SK-N-SH treated with all-trans-retinoic acid at 6 μM for 48 hours (cell line): ENCODE measurements around the gene GPR18.

ENCODE experiments used
- ATAC-seq: fragments of 200-7000 bp; cut with Tn5 transposase; 3 replicates; pipeline ENCODE4 v1.9.1; 2020; ENCODE audit warnings: mild to moderate bottlenecking, moderate library complexity
- ARNTL ChIP-seq: fragments of 450-650 bp; formaldehyde crosslinking; IDR thresholded peaks from 2 replicates; pipeline ENCODE4 v1.5.0; 2020; ENCODE audit warnings: low read depth, mild to moderate bottlenecking, moderate library complexity, borderline replicate concordance
- BACH2 ChIP-seq: fragments of 250-450 bp; sonication (Bioruptor Pico); IDR thresholded peaks from 2 replicates; pipeline ENCODE4 v1.9.0; 2021; ENCODE audit warnings: mild to moderate bottlenecking, borderline replicate concordance
- CSDC2 ChIP-seq: fragments of 250-450 bp; sonication (Bioruptor Pico); IDR thresholded peaks from 2 replicates; pipeline ENCODE4 v1.5.0; 2020; ENCODE audit warnings: mild to moderate bottlenecking, moderate library complexity
- CSRNP3 ChIP-seq: fragments of 250-450 bp; sonication (Bioruptor Pico); IDR thresholded peaks from 2 replicates; pipeline ENCODE4 v1.5.1; 2021; ENCODE audit warnings: mild to moderate bottlenecking, moderate library complexity
- ESRRG ChIP-seq: fragments of 250-450 bp; sonication (Bioruptor Pico); IDR thresholded peaks from 2 replicates; pipeline ENCODE4 v1.6.1; 2021; ENCODE audit warnings: mild to moderate bottlenecking
- GLIS3 ChIP-seq: fragments of 250-450 bp; sonication (Bioruptor Pico); IDR thresholded peaks from 2 replicates; pipeline ENCODE4 v1.5.0; 2020; ENCODE audit warnings: mild to moderate bottlenecking, moderate library complexity
- ISL1 ChIP-seq: fragments of 250-450 bp; sonication (Bioruptor Pico); IDR thresholded peaks from 2 replicates; pipeline ENCODE4 v2.1.2; 2022; ENCODE audit warnings: mild to moderate bottlenecking, moderate library complexity
- OSR1 ChIP-seq: fragments of 250-450 bp; sonication (Bioruptor Pico); IDR thresholded peaks from 2 replicates; pipeline ENCODE4 v1.8.0; 2022; ENCODE audit warnings: moderate library complexity, mild to moderate bottlenecking, inconsistent platforms
- PATZ1 ChIP-seq: fragments of 250-450 bp; sonication (Bioruptor Pico); IDR thresholded peaks from 2 replicates; pipeline ENCODE4 v1.8.0; 2020; ENCODE audit warnings: mild to moderate bottlenecking, moderate library complexity, borderline replicate concordance
- POU6F1 ChIP-seq: fragments of 250-450 bp; sonication (Bioruptor Pico); IDR thresholded peaks from 2 replicates; pipeline ENCODE4 v1.8.0; 2021; ENCODE audit warnings: low read depth, mild to moderate bottlenecking, moderate library complexity, borderline replicate concordance
- PPARA ChIP-seq: fragments of 250-450 bp; sonication (Bioruptor Pico); IDR thresholded peaks from 2 replicates; pipeline ENCODE4 v1.5.0; 2020; ENCODE audit warnings: mild to moderate bottlenecking, borderline replicate concordance
- RARB ChIP-seq: fragments of 250-450 bp; sonication (Bioruptor Pico); IDR thresholded peaks from 2 replicates; pipeline ENCODE4 v1.8.0; 2021; ENCODE audit warnings: mild to moderate bottlenecking, moderate library complexity
- SNAI2 ChIP-seq: fragments of 250-450 bp; sonication (Bioruptor Pico); IDR thresholded peaks from 2 replicates; pipeline ENCODE4 v1.5.0; 2020; ENCODE audit warnings: mild to moderate bottlenecking, moderate library complexity
- TCF4 ChIP-seq: fragments of 250-450 bp; sonication (Bioruptor Pico); IDR thresholded peaks from 2 replicates; pipeline ENCODE4 v1.8.0; 2021; ENCODE audit warnings: mild to moderate bottlenecking, moderate library complexity, borderline replicate concordance
- TOX ChIP-seq: fragments of 250-450 bp; sonication (Bioruptor Pico); IDR thresholded peaks from 2 replicates; pipeline ENCODE4 v1.8.0; 2021; ENCODE audit warnings: mild to moderate bottlenecking, moderate library complexity, borderline replicate concordance
- TSHZ2 ChIP-seq: fragments of 250-450 bp; sonication (Bioruptor Pico); IDR thresholded peaks from 2 replicates; pipeline ENCODE4 v1.5.0; 2020; ENCODE audit warnings: mild to moderate bottlenecking, moderate library complexity
- ZFP3 ChIP-seq: fragments of 250-450 bp; sonication (Bioruptor Pico); IDR thresholded peaks from 2 replicates; pipeline ENCODE4 v1.5.0; 2020; ENCODE audit warnings: mild to moderate bottlenecking, moderate library complexity
- ZFP30 ChIP-seq: fragments of 450-650 bp; formaldehyde crosslinking; IDR thresholded peaks from 2 replicates; pipeline ENCODE4 v1.5.0; 2022; ENCODE audit warnings: mild to moderate bottlenecking, moderate library complexity
- ZNF565 ChIP-seq: fragments of 450-650 bp; formaldehyde crosslinking; conservative IDR thresholded peaks from 2 replicates; pipeline ENCODE4 v1.5.0; 2020; ENCODE audit warnings: low read depth, mild to moderate bottlenecking, moderate library complexity
- ZNF70 ChIP-seq: fragments of 450-650 bp; formaldehyde crosslinking; IDR thresholded peaks from 2 replicates; pipeline ENCODE4 v1.5.0; 2020; ENCODE audit warnings: mild to moderate bottlenecking, moderate library complexity
- ZNF8 ChIP-seq: fragments of 450-650 bp; formaldehyde crosslinking; IDR thresholded peaks from 2 replicates; pipeline ENCODE4 v1.5.0; 2020; ENCODE audit warnings: mild to moderate bottlenecking, moderate library complexity

The GPR18 gene

GRCh38 chr13:99280166-99280565 lies 22.0 kb upstream of the GPR18 start (continued):
- TF ChIP-seq TOX (CRISPR knock-in tag), result no peak
- TF ChIP-seq RARB (CRISPR knock-in tag), result no peak
- no peak for TF ChIP-seq OSR1 (CRISPR knock-in tag)
- TF ChIP-seq CSDC2, result no peak

GRCh38 chr13:99279637-99280036 lies 21.5 kb upstream of the GPR18 start:
- TF ChIP-seq ZNF565 (no peak), TCF4 (no peak), SNAI2 (CRISPR knock-in tag) (no peak), ARNTL (CRISPR knock-in tag) (no peak), GLIS3 (no peak), OSR1 (CRISPR knock-in tag) (no peak), ISL1 (CRISPR knock-in tag) (no peak), TOX (CRISPR knock-in tag) (no peak), RARB (CRISPR knock-in tag) (no peak), ZNF8 (CRISPR knock-in tag) (no peak), ZNF70 (no peak), ESRRG (no peak), CSRNP3 (CRISPR knock-in tag) (no peak), PPARA (CRISPR knock-in tag) (no peak), TSHZ2 (no peak), BACH2 (no peak), PATZ1 (CRISPR knock-in tag) (no peak)
- no peak for ATAC-seq

- ATAC-seq, result no peak
- TF ChIP-seq ZFP3, result no peak
Observed at GRCh38 chr13:99278843-99279242, 20.7 kb upstream of the GPR18 start.

- no peak for ATAC-seq
- no peak for TF ChIP-seq ESRRG
- TF ChIP-seq CSRNP3 (CRISPR knock-in tag), result no peak
- TF ChIP-seq ZNF70, result no peak
- TF ChIP-seq ISL1 (CRISPR knock-in tag), result no peak
- no peak for TF ChIP-seq ZFP3
- no peak for TF ChIP-seq PPARA (CRISPR knock-in tag)
- no peak for TF ChIP-seq POU6F1 (CRISPR knock-in tag)
- TF ChIP-seq RARB (CRISPR knock-in tag), result no peak
- TF ChIP-seq ZNF8 (CRISPR knock-in tag), result no peak
- no peak for TF ChIP-seq CSDC2
- no peak for TF ChIP-seq TSHZ2
- TF ChIP-seq TOX (CRISPR knock-in tag), result no peak
- TF ChIP-seq ZNF565, result no peak
- no peak for TF ChIP-seq BACH2
- TF ChIP-seq SNAI2 (CRISPR knock-in tag), result no peak
- TF ChIP-seq ZFP30, result no peak
- TF ChIP-seq, all 23 proteins: peak for 0
Observed at GRCh38 chr13:99278200-99278599, 20.0 kb upstream of the GPR18 start.
